Heart left ventricle (tissue), 13 donors: ENCODE results near the gene HTRA1.

Experiments used
- POLR2A ChIP-seq, 2 donors: fragments of 450-650 bp; IDR thresholded peaks; one replicate each; pipeline ENCODE4 v1.6.1; 2017; ENCODE audit warnings: antibody characterized with exemption in 2 of 2, mild to moderate bottlenecking in 2 of 2, moderate library complexity in 2 of 2
- TF ChIP-seq, protein P1 (sequence below), 12 donors: fragments of 200-600 bp; sonication (generic) in 4 of 12; IDR thresholded peaks; one replicate each; pipeline versions ENCODE4 v1.5.0 to v1.8.0; 2018 to 2022; ENCODE audit warnings: antibody characterized with exemption in 12 of 12, mild to moderate bottlenecking in 5 of 12
- donor health status: ischemic (EF 13 %, LVEDD 7.1; RV severe dilation, severe dysfunction).
- donor health status: DM: no; HTN: yes; CAD: no.
- donor health status: DM: no; HTN: no; CAD: no.
- donor health status: ischemic (EF 25% LVEDD 6.9; RV normal size, moderate dysfunction).
- donor health status: ischemic (EF 25% LVEDD 5.7; RV mildly dilated, moderate dysfunction).
- donor health status: ischemic (EF 35%, LVEDD 5.7; RV mildly dilated, moderate dysfunction).
- donor health status: nonischemic (EF 11% LVEDD 7.7; RV severe dilation, severe dysfunction).
- donor health status: DM: yes; HTN: yes; CAD: no.
- donor health status: PGD.
- donor health status: ischemic (EF 29% LVEDD 5.4; RV normal size, mild dysfunction).
- donor health status: nonischemic (EF 23%, LVEDD 6.1; RV moderate dilation, normal function).

DNA sequence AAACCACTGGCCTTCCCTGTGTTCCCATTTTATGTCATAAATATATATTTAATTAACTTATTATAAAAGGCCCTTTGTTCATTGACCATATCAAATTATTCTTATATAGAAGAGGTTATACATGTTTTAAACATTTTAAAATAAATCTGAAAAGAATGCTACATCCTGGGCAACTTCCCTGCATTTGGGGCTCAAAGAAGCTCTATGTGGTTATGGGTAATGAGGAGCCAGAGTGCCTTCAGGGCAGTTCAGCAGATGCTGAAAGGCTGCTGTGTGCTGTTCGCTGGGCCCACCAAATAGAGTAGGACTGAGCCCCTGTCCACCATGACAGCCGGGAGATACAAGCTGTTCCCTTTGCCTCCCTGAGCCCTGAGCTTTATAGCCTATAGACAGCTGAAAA, 35.9 kb downstream of the HTRA1 start:
- no peak for TF ChIP-seq POLR2A (IDR thresholded peaks at IDR 0.05)
- TF ChIP-seq, protein P1, sequence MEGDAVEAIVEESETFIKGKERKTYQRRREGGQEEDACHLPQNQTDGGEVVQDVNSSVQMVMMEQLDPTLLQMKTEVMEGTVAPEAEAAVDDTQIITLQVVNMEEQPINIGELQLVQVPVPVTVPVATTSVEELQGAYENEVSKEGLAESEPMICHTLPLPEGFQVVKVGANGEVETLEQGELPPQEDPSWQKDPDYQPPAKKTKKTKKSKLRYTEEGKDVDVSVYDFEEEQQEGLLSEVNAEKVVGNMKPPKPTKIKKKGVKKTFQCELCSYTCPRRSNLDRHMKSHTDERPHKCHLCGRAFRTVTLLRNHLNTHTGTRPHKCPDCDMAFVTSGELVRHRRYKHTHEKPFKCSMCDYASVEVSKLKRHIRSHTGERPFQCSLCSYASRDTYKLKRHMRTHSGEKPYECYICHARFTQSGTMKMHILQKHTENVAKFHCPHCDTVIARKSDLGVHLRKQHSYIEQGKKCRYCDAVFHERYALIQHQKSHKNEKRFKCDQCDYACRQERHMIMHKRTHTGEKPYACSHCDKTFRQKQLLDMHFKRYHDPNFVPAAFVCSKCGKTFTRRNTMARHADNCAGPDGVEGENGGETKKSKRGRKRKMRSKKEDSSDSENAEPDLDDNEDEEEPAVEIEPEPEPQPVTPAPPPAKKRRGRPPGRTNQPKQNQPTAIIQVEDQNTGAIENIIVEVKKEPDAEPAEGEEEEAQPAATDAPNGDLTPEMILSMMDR (IDR thresholded peaks at IDR 0.05), result no peak
